Large intestine (tissue), 3 donors: ENCODE measurements around the gene NPIPA7. TPM values are rescaled to one million over a fixed set of nuclear protein-coding genes. Genes with fewer than 3 reads are reported as not detected.
"Not testable (repeated sequence)": the region's sequence is repeated elsewhere in the genome, so short reads cannot be mapped to it uniquely, and the experiment has no call there.

ENCODE experiments used
- DNase-seq, 2 donors: peaks; one replicate each; pipeline versions ENCODE4 v3.0.0 to v3.0.0-alpha.2; 2013
- H3K27ac ChIP-seq: one replicate; pipeline ENCODE4 v1.5.1; 2013; ENCODE audit warnings: low read length
- H3K27me3 ChIP-seq: 2 replicates; pipeline ENCODE4 v1.6.1; 2013; ENCODE audit warnings: low read length; ENCODE audit not compliant: control insufficient read depth, insufficient read depth
- H3K36me3 ChIP-seq: 2 replicates; pipeline ENCODE4 v1.6.1; 2013; ENCODE audit warnings: low read length; ENCODE audit not compliant: control insufficient read depth, insufficient read depth
- H3K4me1 ChIP-seq: one replicate; pipeline ENCODE4 v1.6.1; 2013; ENCODE audit warnings: low read length; ENCODE audit not compliant: control insufficient read depth, insufficient read depth
- H3K4me3 ChIP-seq: one replicate; pipeline ENCODE4 v1.5.1; 2013; ENCODE audit warnings: low read length
- H3K9me3 ChIP-seq: one replicate; pipeline ENCODE4 v1.6.1; 2013; ENCODE audit warnings: mild to moderate bottlenecking, low read depth, low read length, moderate library complexity; ENCODE audit not compliant: control insufficient read depth
- WGBS: methylation state at CpG from one replicate; pipeline ENCODE4 v1.1.5; 2013; ENCODE audit warnings: low lambda C conversion rate; ENCODE audit not compliant: insufficient coverage; 5-methylcytosine and 5-hydroxymethylcytosine counted together
- polyA plus RNA-seq: library from polyadenylated mRNA; unstranded; fragments of 120-200 nt; gene quantifications from one replicate; pipeline ENCODE4 v1.2.1, GENCODE V29; 2013

NPIPA7 gene
- polyA plus RNA-seq, 1 donor: 10.3 TPM

DNA sequence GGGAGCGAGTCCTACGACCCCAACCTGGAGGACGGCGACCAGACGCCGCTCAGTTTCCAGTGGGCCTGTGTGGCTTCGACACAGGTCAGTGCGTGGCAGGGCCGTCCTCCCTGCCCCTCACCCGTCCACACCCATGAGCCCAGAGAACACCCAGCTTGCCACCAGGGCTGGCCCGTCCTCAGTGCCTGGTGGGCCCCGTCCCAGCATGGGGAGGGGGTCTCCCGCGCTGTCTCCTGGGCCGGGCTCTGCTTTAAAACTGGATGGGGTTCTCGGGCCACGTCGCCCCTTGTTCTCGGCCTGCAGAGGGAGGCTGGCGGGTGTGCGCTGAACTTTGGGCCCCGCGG is 11.7 kb upstream of the NPIPA7 start:
- not testable (repeated sequence) for H3K36me3 ChIP-seq, H3K27ac ChIP-seq, H3K4me1 ChIP-seq, H3K27me3 ChIP-seq, DNase-seq, H3K4me3 ChIP-seq, H3K9me3 ChIP-seq
- no CpG with 5 or more reads among the region's 23 CpGs for WGBS

DNA sequence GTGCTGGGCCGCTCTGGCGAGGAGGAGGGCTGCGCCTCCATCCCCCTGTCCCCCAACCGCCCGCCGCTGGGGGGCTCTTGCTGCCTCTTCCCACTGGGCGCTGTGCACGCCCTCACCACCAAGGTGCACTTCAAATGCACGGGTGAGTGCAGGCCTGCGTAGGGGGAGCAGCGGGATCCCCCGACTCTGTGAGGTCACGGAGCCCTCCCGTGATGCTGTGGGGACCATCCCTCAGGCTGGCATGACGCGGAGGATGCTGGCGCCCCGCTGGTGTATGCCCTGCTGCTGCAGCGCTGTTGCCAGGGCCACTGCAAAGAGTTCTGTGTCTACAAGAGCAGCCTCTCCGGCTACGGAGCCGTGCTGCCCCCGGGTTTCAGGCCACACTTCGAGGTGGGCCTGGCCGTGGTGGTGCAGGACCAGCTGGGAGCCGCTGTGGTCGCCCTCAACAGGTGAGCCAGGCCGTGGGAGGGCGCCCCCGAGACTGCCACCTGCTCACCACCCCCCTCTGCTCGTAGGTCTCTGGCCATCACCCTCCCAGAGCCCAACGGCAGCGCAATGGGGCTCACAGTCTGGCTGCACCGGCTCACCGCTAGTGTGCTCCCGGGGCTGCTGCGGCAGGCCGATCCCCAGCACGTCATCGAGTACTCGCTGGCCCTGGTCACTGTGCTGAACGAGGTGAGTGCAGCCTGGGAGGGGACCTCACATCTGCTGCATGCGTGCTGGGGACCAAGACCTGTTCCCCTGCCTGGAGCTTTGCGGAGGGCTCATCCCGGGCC is 9.7 kb upstream of the NPIPA7 start:
- not testable (repeated sequence) for H3K9me3 ChIP-seq, H3K36me3 ChIP-seq, H3K27me3 ChIP-seq, H3K27ac ChIP-seq, H3K4me1 ChIP-seq, H3K4me3 ChIP-seq, DNase-seq
- no CpG with 5 or more reads among the region's 45 CpGs for WGBS

DNA sequence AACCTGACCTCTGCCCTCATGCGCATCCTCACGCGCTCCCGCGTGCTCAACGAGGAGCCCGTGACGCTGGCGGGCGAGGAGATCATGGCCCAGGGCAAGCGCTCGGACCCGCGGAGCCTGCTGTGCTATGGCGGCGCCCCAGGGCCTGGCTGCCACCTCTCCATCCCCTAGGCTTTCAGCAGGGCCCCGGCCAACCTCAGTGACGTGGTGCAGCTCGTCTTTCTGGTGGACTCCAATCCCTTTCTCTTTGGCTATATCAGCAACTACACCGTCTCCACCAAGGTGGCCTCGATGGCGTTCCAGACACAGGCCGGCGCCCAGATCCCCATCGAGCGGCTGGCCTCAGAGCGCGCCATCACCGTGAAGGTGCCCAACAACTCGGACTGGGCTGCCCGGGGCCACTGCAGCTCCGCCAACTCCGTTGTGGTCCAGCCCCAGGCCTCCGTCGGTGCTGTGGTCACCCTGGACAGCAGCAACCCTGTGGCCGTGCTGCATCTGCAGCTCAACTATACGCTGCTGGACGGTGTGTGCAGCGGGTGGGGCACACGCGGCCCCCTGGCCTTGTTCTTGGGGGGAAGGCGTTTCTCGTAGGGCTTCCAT is 7.7 kb upstream of the NPIPA7 start:
- not testable (repeated sequence) for DNase-seq, H3K9me3 ChIP-seq, H3K27ac ChIP-seq, H3K4me1 ChIP-seq, H3K27me3 ChIP-seq, H3K36me3 ChIP-seq, H3K4me3 ChIP-seq
- no CpG with 5 or more reads among the region's 43 CpGs for WGBS

DNA sequence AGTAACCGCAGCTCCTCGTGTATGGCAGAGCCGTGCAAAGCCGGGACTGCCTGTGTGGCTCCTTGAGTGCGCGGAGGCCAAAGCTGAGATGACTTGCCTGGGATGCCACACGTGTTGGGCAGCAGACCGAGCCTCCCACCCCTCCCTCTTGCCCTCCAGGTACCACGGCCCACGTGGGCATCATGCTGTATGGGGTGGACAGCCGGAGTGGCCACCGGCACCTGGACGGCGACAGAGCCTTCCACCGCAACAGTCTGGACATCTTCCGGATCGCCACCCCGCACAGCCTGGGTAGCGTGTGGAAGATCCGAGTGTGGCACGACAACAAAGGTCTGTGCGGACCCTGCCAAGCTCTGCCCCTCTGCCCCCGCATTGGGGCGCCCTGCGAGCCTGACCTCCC is 4.7 kb upstream of the NPIPA7 start:
- not testable (repeated sequence) for H3K27me3 ChIP-seq, H3K36me3 ChIP-seq, H3K27ac ChIP-seq, H3K4me3 ChIP-seq, H3K9me3 ChIP-seq, DNase-seq, H3K4me1 ChIP-seq
- WGBS: no CpG with 5 or more reads among the region's 25 CpGs

DNA sequence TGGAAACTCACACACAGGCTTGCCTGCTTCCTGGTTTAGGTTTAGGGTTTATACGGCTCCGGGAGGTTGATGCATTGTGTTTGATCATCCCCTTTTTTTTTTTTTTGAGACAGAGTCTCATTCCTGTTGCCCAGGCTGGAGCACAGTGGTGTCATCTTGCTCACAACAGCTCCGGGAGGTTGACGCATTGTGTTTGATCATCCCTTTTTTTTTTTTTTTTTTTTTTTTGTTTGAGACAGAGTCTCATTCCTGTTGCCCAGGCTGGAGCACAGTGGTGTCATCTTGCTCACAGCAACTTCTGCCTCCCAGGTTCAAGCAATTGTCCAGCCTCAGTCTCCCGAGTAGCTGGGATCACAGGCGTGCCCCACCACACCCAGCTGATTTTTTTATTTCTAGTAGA is 20.7 kb downstream of the NPIPA7 start:
- H3K4me1 ChIP-seq, DNase-seq, H3K27me3 ChIP-seq, H3K4me3 ChIP-seq, H3K9me3 ChIP-seq, H3K36me3 ChIP-seq, H3K27ac ChIP-seq: not testable (repeated sequence)
- WGBS: no CpG with 5 or more reads among the region's 6 CpGs

DNA sequence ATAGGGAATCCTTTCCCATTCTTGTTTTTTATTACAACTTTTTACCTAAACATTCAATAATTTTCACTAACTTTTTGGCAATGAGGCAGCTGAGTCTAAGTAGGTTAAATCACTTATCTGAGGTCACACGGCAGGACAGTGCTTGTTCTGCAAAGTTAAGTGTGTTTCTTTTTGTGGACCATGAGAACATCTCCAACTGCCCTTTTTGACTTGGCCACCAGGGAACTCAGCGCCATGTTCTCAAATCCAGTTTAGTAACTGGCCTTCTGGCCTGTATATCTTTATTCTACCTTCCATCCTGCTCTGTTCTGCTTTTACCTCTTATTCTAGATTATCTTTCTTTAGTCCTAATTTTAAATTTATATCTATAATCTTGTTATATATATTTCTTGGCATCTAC is 23.4 kb downstream of the NPIPA7 start:
- no CpG with 5 or more reads among the region's 2 CpGs for WGBS
- not testable (repeated sequence) for H3K4me1 ChIP-seq, H3K4me3 ChIP-seq, H3K27ac ChIP-seq, H3K36me3 ChIP-seq, DNase-seq, H3K9me3 ChIP-seq, H3K27me3 ChIP-seq

DNA sequence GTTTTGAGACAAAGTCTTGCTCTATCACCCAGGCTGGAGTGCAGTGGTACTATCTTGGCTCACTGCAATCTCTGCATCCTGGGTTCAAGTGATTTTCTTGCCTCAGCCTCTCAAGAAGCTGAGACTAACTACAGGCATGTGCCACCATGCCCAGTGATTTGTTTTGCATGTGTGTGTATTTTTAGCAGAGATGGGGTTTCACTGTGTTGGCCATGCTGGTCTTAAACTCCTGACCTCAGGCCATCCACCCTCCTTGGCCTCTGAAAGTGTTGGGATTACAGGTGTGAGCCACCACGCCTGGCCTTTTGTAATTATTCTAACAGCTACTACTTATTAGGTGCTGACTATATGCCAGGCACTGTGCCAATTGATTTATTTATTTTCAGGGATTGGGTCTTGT is 25.3 kb downstream of the NPIPA7 start:
- WGBS: no CpG with 5 or more reads among the region's 1 CpG
- H3K27ac ChIP-seq, H3K9me3 ChIP-seq, DNase-seq, H3K27me3 ChIP-seq, H3K36me3 ChIP-seq, H3K4me3 ChIP-seq, H3K4me1 ChIP-seq: not testable (repeated sequence)

DNA sequence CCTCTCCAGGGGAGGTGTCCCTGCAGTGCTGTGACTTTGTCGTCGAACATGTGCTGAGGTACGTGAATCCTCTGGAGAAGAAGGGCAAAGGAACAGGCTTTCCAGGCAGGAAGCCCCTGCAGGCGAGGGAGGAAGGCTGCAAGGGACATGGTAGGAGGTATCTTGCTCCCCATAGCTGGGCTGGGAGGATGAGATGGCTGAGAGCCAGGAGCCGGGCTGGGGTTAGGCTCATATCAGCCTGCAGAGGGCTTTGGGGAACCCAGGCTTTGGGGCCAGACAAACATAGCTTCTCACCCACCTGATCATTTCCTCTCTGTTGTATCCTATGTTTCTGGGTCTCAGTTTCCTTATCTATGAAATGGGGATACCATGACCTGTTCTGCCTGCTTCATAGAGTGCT is 26.5 kb downstream of the NPIPA7 start:
- not testable (repeated sequence) for H3K4me3 ChIP-seq, H3K27me3 ChIP-seq, H3K36me3 ChIP-seq, DNase-seq, H3K9me3 ChIP-seq, H3K27ac ChIP-seq, H3K4me1 ChIP-seq
- no CpG with 5 or more reads among the region's 5 CpGs for WGBS

DNA sequence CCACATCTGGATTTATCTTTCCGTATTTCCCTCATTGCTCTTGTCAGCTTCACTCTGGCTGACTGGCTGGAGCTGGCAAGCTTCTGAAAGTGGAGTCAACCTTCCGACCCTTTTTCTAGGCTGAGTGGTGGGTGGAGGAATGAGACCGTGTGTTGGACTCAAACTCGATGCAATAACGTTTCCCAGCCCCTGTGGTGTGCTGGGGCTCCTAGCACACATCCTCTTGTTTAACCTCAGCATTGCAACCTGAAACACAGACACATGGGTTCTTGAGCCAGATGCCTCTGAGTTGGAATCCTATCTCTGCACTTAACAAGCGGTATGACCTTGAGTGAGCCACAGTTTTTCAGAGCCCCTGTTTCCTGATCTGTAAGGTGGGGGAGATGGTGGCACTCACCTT is 29.5 kb downstream of the NPIPA7 start:
- no CpG with 5 or more reads among the region's 6 CpGs for WGBS
- not testable (repeated sequence) for H3K4me1 ChIP-seq, H3K9me3 ChIP-seq, H3K4me3 ChIP-seq, H3K27ac ChIP-seq, H3K27me3 ChIP-seq, DNase-seq, H3K36me3 ChIP-seq

DNA sequence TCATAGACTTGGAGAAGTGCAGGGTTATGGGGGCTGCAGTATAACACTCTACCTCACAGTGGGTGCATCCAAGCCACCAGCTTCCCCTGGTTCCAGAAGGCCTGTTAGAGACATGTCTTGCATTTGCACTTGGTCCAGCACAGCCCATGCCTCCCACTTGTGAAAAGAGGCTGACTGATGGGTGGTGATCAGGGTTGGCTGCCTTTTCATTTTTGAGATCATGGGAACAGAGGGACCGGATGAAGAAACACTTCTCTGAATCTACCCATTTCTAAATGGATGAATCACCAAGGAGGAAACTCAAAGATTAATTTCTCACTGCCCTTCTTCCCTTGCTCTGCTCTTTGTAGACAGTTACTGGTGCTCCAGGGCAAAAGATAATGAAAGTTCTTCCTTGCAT is 34.8 kb downstream of the NPIPA7 start:
- H3K4me1 ChIP-seq, H3K27ac ChIP-seq, H3K4me3 ChIP-seq, H3K36me3 ChIP-seq, H3K9me3 ChIP-seq, DNase-seq, H3K27me3 ChIP-seq: not testable (repeated sequence)
- WGBS: no CpG with 5 or more reads among the region's 1 CpG

DNA sequence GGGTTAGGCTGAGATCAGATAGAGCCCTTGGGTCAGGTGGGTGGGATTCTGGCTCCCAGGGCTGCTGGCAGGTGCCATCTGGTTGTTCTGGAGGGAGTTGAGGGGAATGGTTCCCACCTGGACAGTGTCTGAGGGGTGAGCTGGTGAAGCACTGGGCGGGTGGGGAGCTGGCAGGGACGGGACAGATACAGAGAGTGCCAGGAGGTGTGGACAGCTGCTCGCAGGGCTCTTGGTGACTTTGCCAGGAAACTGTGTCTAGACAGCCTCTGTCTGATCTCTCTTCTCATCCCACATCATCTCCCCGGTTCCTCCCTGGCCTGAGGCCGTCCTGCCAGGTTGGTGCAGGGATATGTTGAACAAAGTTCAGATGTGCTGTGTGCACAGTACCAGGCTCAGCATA is 38.1 kb downstream of the NPIPA7 start:
- not testable (repeated sequence) for H3K27me3 ChIP-seq, DNase-seq, H3K4me1 ChIP-seq, H3K27ac ChIP-seq, H3K4me3 ChIP-seq, H3K9me3 ChIP-seq, H3K36me3 ChIP-seq
- no CpG with 5 or more reads among the region's 5 CpGs for WGBS
